AG04450 (cell line): ENCODE results near the gene LTBP2. TPM values are rescaled to one million over a fixed set of nuclear protein-coding genes. Genes with fewer than 3 reads are reported as not detected.

ENCODE experiments used
- CTCF ChIA-PET: fragments of 300-600, 350-600 bp; formaldehyde crosslinking; extraction: SDS; loops from one replicate; lab custom pipeline; 2022; ENCODE audit warnings: antibody characterized with exemption, inconsistent platforms; lab: Charles Lee
- POLR2A ChIA-PET: fragments of 350-600 bp; formaldehyde crosslinking; extraction: SDS; loops from one replicate; lab custom pipeline; 2021; ENCODE audit warnings: antibody characterized with exemption, inconsistent platforms; lab: Yijun Ruan, JAX
- DNase-seq: peaks from one replicate; pipeline ENCODE4 v3.0.0-alpha.2; 2011; ENCODE audit warnings: low read depth, low spot score
- H3K27ac ChIP-seq: one replicate; pipeline ENCODE4 v1.5.1; 2012; ENCODE audit warnings: low read depth, low read length, control low read depth
- H3K27me3 ChIP-seq: one replicate; pipeline ENCODE4 v1.6.0; 2012; ENCODE audit warnings: low read length; ENCODE audit not compliant: control insufficient read depth, insufficient read depth
- H3K4me3 ChIP-seq: 2 replicates; pipeline ENCODE4 v1.5.1; 2011; ENCODE audit warnings: mild to moderate bottlenecking, low read depth, low read length, control low read depth
- H3K9me3 ChIP-seq: 2 replicates; pipeline ENCODE4 v1.5.1; 2012; ENCODE audit warnings: low read length; ENCODE audit not compliant: control insufficient read depth, insufficient read depth
- polyA plus RNA-seq: library from polyadenylated mRNA; depleted of rRNA; stranded (reverse); fragments of >200 nt; gene quantifications from 2 replicates; pipeline ENCODE4 v1.2.3, GENCODE V29; 2011
- TF ChIP-seq, protein P1 (sequence below): IDR thresholded peaks from 2 replicates; pipeline ENCODE4 v1.5.1; 2011; ENCODE audit warnings: low read depth, low read length, control low read depth, inconsistent platforms

The LTBP2 gene
- polyA plus RNA-seq, 1 experiment: 44.3 TPM

DNA sequence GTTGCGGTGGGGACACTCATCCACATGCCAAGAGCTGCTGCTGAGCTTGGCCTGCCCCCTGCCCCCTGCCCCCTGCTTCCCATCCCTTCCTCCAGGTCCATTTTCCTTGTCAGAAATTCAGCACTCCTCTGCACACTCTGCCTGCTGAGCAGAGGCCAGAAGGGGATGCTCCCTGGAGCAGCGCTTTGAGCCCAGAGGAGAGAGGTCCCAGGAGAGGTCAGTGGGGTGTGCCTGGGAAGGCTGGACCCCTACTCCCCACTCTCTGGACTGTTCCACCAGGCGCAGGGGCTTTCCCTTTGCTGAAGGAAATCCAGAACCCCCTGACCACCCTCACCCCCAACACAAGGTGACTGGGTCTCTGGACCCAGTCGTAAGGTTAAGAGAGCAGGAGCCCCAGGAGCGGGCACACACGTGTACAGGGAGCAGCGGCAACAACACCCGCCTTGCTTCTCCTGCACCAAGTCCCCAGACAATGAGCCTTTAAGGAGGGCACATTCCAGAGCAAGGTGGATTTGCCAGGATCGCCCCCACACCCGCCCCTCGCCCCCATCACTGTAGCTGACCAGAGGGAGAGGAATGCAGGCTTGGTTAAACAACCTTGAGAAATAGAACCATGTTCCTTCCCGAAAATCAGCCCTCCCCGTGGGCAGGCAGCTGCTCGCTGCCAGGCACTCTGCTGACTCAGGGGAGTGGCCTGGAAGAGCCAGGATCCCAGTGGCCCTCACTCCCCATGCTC is 87.8 kb downstream of the LTBP2 start:
- TF ChIP-seq, protein P1, sequence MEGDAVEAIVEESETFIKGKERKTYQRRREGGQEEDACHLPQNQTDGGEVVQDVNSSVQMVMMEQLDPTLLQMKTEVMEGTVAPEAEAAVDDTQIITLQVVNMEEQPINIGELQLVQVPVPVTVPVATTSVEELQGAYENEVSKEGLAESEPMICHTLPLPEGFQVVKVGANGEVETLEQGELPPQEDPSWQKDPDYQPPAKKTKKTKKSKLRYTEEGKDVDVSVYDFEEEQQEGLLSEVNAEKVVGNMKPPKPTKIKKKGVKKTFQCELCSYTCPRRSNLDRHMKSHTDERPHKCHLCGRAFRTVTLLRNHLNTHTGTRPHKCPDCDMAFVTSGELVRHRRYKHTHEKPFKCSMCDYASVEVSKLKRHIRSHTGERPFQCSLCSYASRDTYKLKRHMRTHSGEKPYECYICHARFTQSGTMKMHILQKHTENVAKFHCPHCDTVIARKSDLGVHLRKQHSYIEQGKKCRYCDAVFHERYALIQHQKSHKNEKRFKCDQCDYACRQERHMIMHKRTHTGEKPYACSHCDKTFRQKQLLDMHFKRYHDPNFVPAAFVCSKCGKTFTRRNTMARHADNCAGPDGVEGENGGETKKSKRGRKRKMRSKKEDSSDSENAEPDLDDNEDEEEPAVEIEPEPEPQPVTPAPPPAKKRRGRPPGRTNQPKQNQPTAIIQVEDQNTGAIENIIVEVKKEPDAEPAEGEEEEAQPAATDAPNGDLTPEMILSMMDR: no peak
- H3K4me3 ChIP-seq: no peak overlapping the region
- no peaks in the 10 kb centered on the region for H3K27me3 ChIP-seq
- peak overlapping the region; percentile 21 for H3K27ac ChIP-seq
- CTCF ChIA-PET: interaction anchor here (0.6 to 0.7 kb wide), 2 partner anchors 87 to 269 kb away, joined by 4 to 5 read pairs; no protein-coding TSS in a partner anchor
- H3K9me3 ChIP-seq: no peaks in the 10 kb centered on the region
- DNase-seq: no peak
- POLR2A ChIA-PET: interaction anchor here (0.6 to 0.8 kb wide), 2 partner anchors 90 to 239 kb away, joined by 3 to 5 read pairs; partner anchors contain the start of gene YLPM1

DNA sequence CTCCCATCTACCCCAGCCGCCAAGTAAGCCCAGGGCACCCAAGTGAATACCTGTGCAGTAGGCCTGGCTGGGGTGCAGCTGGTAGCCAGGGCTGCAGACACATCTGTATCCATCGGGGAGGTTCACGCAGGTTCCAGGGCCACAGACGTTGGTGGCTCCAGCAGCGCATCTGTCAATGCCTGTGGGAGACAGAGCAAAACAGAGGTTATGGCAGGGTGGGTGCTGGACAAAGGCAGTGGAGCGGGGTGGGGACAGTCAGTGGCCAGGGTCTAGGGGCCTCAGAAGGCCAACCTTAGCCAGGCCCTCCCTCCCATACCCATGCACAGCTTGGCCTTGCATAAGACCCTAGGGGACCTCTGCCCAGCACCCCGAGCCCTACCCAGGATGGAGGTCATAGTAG is 89.3 kb downstream of the LTBP2 start:
- POLR2A ChIA-PET: no interaction called here
- H3K9me3 ChIP-seq: no peaks in the 10 kb centered on the region
- no peak for DNase-seq
- CTCF ChIA-PET: no interaction called here
- no peak overlapping the region for H3K27ac ChIP-seq
- TF ChIP-seq, protein P1: no peak
- H3K27me3 ChIP-seq: no peaks in the 10 kb centered on the region
- H3K4me3 ChIP-seq: no peak overlapping the region

DNA sequence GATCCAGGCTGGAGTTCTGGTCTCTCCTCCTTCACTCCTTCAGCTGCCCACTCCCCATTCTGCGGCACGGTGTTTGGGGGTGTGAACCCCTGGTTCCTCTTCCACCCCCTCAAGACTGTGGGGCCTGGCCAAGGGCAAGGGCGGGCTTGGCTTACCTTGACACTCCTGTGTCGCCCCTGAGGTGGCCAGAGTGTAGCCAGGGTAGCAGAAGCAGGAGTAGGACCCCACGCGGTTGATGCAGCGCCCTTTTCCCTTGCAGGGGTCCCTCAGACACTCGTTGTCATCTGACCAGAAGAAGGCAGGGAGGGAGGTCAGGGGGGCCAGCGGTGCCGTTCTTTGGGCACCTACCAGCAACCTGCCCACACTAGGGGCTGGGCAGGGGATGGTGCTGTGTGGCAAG is 90.3 kb downstream of the LTBP2 start:
- H3K27me3 ChIP-seq: no peaks in the 10 kb centered on the region
- H3K9me3 ChIP-seq: no peaks in the 10 kb centered on the region
- no peak for DNase-seq
- TF ChIP-seq, protein P1: no peak
- ChIA-PET POLR2A (no interaction called here), CTCF (no interaction called here)
- no peak overlapping the region for H3K27ac ChIP-seq
- H3K4me3 ChIP-seq: no peak overlapping the region

DNA sequence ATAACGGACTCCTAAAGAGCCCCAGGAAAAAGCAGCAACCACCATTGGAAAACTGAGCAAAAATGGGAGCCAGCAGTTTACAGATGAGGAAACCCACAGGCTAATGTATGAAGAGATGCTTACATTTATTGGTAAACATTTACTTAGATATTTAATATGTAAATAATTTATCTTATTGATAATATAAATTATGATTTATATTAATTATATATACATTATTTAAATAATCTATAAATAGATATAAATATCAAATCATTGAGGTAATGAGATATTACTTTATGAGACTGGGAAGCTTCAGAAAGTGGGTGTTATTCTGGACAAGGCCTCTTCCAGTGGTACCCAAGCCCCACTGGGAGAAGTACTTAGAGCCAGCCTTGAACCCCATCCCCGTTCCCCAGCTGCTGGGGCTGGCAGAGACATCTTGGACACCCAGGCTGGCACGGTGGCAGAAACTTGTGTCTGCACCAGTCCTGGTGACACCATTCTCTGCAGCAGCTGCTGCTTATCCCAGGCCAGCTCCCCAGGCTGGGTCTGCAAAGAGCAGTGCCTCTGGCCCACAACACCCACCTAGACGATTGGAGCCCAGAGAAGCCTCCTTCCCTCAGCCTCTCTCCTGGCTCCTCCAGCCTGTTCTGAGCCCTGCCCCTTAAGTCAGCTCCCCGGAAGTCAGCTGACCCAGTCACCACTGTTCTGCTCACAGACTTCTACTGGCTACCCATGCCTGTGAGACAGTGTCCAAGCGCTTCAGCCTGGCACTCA is 92.5 kb downstream of the LTBP2 start:
- TF ChIP-seq, protein P1: no peak
- ChIA-PET CTCF (no interaction called here), POLR2A (no interaction called here)
- Histone ChIP-seq H3K27ac (no peak overlapping the region), H3K9me3 (no peaks in the 10 kb centered on the region), H3K4me3 (no peak overlapping the region), H3K27me3 (no peaks in the 10 kb centered on the region)
- DNase-seq: no peak

DNA sequence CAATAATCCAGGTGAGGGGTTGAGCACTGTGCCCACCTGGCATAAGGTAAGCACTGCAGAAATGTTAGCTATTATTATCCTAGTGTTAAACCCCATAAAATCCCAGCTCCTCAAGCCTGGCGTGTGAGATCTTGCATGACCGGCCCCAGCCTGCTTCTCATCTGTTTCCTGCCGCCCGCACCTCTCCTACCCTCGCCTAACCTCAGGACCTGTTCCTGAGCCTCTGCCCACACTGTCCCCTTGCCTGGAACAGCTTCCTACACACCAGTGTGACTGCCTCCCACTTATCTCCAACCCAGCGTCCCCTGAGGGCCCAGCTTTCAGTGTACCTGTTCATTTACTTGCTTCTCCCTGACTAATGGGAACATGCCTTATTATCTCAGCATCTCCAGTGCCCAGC is 93.8 kb downstream of the LTBP2 start:
- ChIA-PET POLR2A (no interaction called here), CTCF (no interaction called here)
- TF ChIP-seq, protein P1: no peak
- H3K27me3 ChIP-seq: no peaks in the 10 kb centered on the region
- H3K4me3 ChIP-seq: no peak overlapping the region
- DNase-seq: no peak
- no peaks in the 10 kb centered on the region for H3K9me3 ChIP-seq
- H3K27ac ChIP-seq: no peak overlapping the region
